OCI-LY3 (cell line): Measurements from ENCODE around the gene PLOD2.

Experiments
- H2AFZ ChIP-seq: fragments of 200-600, 300-600 bp; shearing (Covaris generic); 2 replicates; pipeline ENCODE4 v1.6.0; 2014; ENCODE audit warnings: antibody characterized with exemption, low read depth, low read length
- H3K27ac ChIP-seq: fragments of 200-600, 300-600 bp; sonication (generic); 2 replicates; pipeline ENCODE4 v1.5.1; 2014; ENCODE audit warnings: mild to moderate bottlenecking, low read length, moderate library complexity, mixed read lengths
- H3K27me3 ChIP-seq: fragments of 200-600, 300-600 bp; sonication (generic); 2 replicates; pipeline ENCODE4 v1.6.1; 2014; ENCODE audit warnings: low read depth, low read length, mixed read lengths
- H3K36me3 ChIP-seq: fragments of 200-600, 300-600 bp; sonication (generic); replicated peaks from 2 replicates; pipeline ENCODE3; 2014; ENCODE audit warnings: low read depth, low read length, mixed read lengths
- H3K4me1 ChIP-seq: fragments of 300-600, 200-600 bp; sonication (generic); 2 replicates; pipeline ENCODE4 v1.6.1; 2014; ENCODE audit warnings: low read length, mixed read lengths
- H3K4me2 ChIP-seq: fragments of 200-600, 300-600 bp; sonication (generic); 2 replicates; pipeline ENCODE4 v1.6.1; 2014; ENCODE audit warnings: low read length, mixed read lengths
- H3K4me3 ChIP-seq: fragments of 300-600, 200-600 bp; sonication (generic); 2 replicates; pipeline ENCODE4 v1.5.1; 2014; ENCODE audit warnings: antibody characterized with exemption, mild to moderate bottlenecking, low read length, moderate library complexity
- H3K79me2 ChIP-seq: fragments of 300-600, 200-600 bp; shearing (Covaris generic); 2 replicates; pipeline ENCODE4 v1.6.1; 2014; ENCODE audit warnings: mild to moderate bottlenecking, low read length, mixed read lengths
- H3K9ac ChIP-seq: fragments of 300-600, 200-600 bp; shearing (Covaris generic); 2 replicates; pipeline ENCODE4 v1.6.0; 2014; ENCODE audit warnings: mild to moderate bottlenecking, low read length, moderate library complexity
- H3K9me3 ChIP-seq: fragments of 200-600, 300-600 bp; shearing (Covaris generic); 2 replicates; pipeline ENCODE4 v1.6.1; 2014; ENCODE audit warnings: low read length, mixed read lengths; ENCODE audit not compliant: insufficient read depth
- H4K20me1 ChIP-seq: fragments of 200-600, 300-600 bp; sonication (generic); 2 replicates; pipeline ENCODE4 v1.6.1; 2016; ENCODE audit warnings: low read length, mixed read lengths; ENCODE audit not compliant: insufficient read depth
- CTCF ChIP-seq: fragments of 200-600, 300-600 bp; sonication (generic); IDR thresholded peaks from 2 replicates; pipeline ENCODE4 v1.5.1; 2014; ENCODE audit warnings: antibody characterized with exemption, low read length, low read depth
- EZH2phosphoT487 ChIP-seq: fragments of 200-600 bp; shearing (Covaris generic); IDR thresholded peaks from 2 replicates; pipeline ENCODE4 v1.6.1; 2018; ENCODE audit warnings: antibody characterized with exemption, mixed run types, low read depth

PLOD2 gene

GRCh38 chr3:146104068-146104467 lies 56.9 kb downstream of the PLOD2 start:
- H3K27ac ChIP-seq, result no peak overlapping the region
- H3K27me3 ChIP-seq, result no peaks in the 10 kb centered on the region
- no peaks in the 10 kb centered on the region for H3K9me3 ChIP-seq
- H3K4me2 ChIP-seq, result no peak overlapping the region
- no peak for TF ChIP-seq CTCF
- no peak for TF ChIP-seq EZH2phosphoT487
- no peak overlapping the region for H3K4me3 ChIP-seq
- H2AFZ ChIP-seq, result no peak overlapping the region
- H3K79me2 ChIP-seq, result no peaks in the 10 kb centered on the region
- no peaks in the 10 kb centered on the region for H4K20me1 ChIP-seq
- no peaks in the 10 kb centered on the region for H3K4me1 ChIP-seq
- no peaks in the 10 kb centered on the region for H3K36me3 ChIP-seq
- no peak overlapping the region for H3K9ac ChIP-seq

DNA sequence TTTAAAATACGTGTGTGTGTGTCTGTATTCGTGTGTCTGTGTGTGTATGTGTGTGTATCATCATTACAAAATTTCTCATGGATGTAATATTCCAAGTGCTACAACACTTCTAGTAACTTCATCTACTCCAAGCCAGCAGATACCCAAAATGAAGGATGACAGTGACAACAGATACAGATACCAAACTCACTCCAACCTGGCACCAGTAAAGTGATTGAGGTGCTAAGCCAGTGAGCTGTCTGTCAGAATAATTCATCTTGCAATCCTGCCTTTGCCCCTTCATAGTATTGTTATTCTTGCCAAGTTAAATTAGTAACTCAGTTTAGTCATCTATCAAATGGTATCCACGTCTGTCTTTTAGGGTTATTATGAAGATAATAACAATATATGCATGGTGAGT lies 58.1 kb downstream of the PLOD2 start:
- TF ChIP-seq EZH2phosphoT487 (no peak), CTCF (no peak)
- Histone ChIP-seq H3K9ac (no peak overlapping the region), H3K27ac (no peak overlapping the region), H3K4me2 (no peak overlapping the region), H3K9me3 (no peaks in the 10 kb centered on the region), H3K4me1 (no peaks in the 10 kb centered on the region), H2AFZ (no peak overlapping the region), H3K27me3 (no peaks in the 10 kb centered on the region), H3K4me3 (no peak overlapping the region), H3K79me2 (no peaks in the 10 kb centered on the region), H4K20me1 (no peaks in the 10 kb centered on the region), H3K36me3 (no peaks in the 10 kb centered on the region)

DNA sequence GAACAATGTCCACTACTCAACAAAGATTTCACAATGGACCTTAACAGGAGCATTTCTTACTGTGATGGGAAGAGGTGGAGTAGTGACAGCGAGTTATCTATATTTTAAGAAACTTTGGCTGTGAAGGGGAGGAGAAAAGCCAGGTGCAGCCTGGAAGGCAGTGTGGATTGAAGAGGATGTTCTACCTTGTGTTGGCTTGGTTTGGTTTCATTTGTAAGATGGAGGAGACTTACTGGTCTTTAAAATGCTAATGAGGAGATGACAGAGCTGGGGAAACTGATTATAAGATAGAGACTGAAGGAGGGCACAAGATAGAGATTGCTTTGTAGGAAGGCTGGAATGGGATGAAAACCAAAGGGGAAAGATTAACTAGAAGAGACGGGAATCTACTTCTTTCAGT lies 59.4 kb downstream of the PLOD2 start:
- no peak overlapping the region for H3K4me2 ChIP-seq

DNA sequence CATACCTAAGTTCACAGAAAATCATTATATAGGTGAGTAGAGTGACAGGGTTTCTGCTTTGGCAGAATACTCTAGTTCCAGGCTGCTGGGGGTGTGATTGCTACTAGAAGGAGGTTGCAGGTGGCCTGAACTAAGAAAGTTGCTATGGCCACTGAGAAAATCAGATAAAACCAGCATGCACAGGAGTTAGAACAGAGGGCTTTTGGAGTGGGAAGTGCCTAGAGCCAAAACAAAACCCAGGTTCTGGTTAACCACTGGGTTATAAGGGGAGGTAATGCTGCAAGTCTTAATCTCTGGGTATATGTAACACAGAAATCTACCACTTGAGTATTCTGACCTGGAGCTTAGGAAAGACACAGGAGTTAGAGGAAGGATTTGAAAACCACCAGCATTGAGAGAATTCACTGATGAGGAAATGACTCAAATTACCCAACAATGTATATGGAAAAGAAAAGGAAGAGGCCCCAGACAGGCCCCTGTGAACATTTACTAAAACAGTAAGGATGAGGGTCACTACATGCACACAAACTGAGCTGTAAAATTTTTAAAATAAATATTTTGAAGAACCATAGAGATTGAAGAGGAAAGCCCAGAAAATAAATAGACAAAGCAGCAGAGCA lies 60.0 kb downstream of the PLOD2 start:
- no peak for TF ChIP-seq EZH2phosphoT487
- TF ChIP-seq CTCF, result no peak
- Histone ChIP-seq H3K4me3 (no peak overlapping the region), H3K36me3 (no peaks in the 10 kb centered on the region), H2AFZ (no peak overlapping the region), H3K4me1 (no peaks in the 10 kb centered on the region), H3K27ac (no peak overlapping the region), H3K79me2 (no peaks in the 10 kb centered on the region), H3K9ac (no peak overlapping the region), H3K9me3 (no peaks in the 10 kb centered on the region), H3K4me2 (no peak overlapping the region), H4K20me1 (no peaks in the 10 kb centered on the region), H3K27me3 (no peaks in the 10 kb centered on the region)

More for the DNA sequence above, 59.4 kb downstream of the PLOD2 start:
- Histone ChIP-seq H3K36me3 (no peaks in the 10 kb centered on the region), H3K27ac (no peak overlapping the region), H3K4me1 (no peaks in the 10 kb centered on the region), H3K27me3 (no peaks in the 10 kb centered on the region), H4K20me1 (no peaks in the 10 kb centered on the region), H3K4me3 (no peak overlapping the region), H3K79me2 (no peaks in the 10 kb centered on the region), H3K9me3 (no peaks in the 10 kb centered on the region), H3K9ac (no peak overlapping the region), H2AFZ (0 out of 2 replicates have a peak overlapping the region, but pooled peaks have one; percentile 13)
- no peak for TF ChIP-seq EZH2phosphoT487
- no peak for TF ChIP-seq CTCF
